Lower lobe of right lung (tissue), 2 donors: ENCODE data around the gene DZIP1L. TPM values are rescaled to one million over a fixed set of nuclear protein-coding genes. Genes with fewer than 3 reads are reported as not detected.

Source experiments
- ATAC-seq, 2 donors: fragments of 200-7000 bp; cut with Tn5 transposase; one replicate each; pipeline ENCODE4 v1.9.1; 2020 to 2022; ENCODE audit warnings: mild to moderate bottlenecking in 2 of 2, moderate library complexity in 2 of 2
- DNase-seq: peaks from one replicate; pipeline ENCODE4 v3.0.0-alpha.2; 2020
- H3K27ac ChIP-seq: fragments of 200-600 bp; one replicate; pipeline ENCODE4 v1.8.0; 2022
- H3K27me3 ChIP-seq: fragments of 200-600 bp; one replicate; pipeline ENCODE4 v1.8.0; 2022; ENCODE audit warnings: low read depth
- H3K36me3 ChIP-seq: fragments of 200-600 bp; one replicate; pipeline ENCODE4 v1.8.0; 2022; ENCODE audit warnings: mild to moderate bottlenecking
- H3K4me1 ChIP-seq: fragments of 200-600 bp; one replicate; pipeline ENCODE4 v1.8.0; 2022
- H3K4me3 ChIP-seq: fragments of 200-600 bp; one replicate; pipeline ENCODE4 v1.8.0; 2022; ENCODE audit warnings: mild to moderate bottlenecking
- H3K9me3 ChIP-seq: fragments of 200-600 bp; one replicate; pipeline ENCODE4 v1.8.0; 2022
- intact Hi-C: fragments of 100-400 bp; cut with DNase I; formaldehyde crosslinking; loops from one replicate; pipeline ENCODE4 v1.11.0; 2022
- total RNA-seq: library from RNA; stranded (reverse); fragmentation: NEBNext Ultra II Directional; extraction: Animal tissue kit (Norgen Biotek cat#: 25700); gene quantifications from one replicate; pipeline ENCODE4 v1.2.1, GENCODE V29; 2021
- TF ChIP-seq, protein P1 (sequence below): fragments of 200-600 bp; IDR thresholded peaks from one replicate; pipeline ENCODE4 v1.8.0; 2022; ENCODE audit warnings: antibody characterized with exemption, mild to moderate bottlenecking
- donor health status: DM: no; HTN: yes; CAD: no; lungs with severe emphysema.

Gene DZIP1L
- total RNA-seq, 1 donor from 2014 or later: 19.9 TPM

- Histone ChIP-seq H3K9me3 (no peaks in the 10 kb centered on the region), H3K27ac (peak overlapping the region; percentile 72), H3K36me3 (peaks cover 14% of the 10 kb centered on the region), H3K4me1 (peaks cover 18% of the 10 kb centered on the region), H3K4me3 (no peak overlapping the region), H3K27me3 (no peaks in the 10 kb centered on the region)
- intact Hi-C loops: no loop called here
- DNase-seq (no peak), ATAC-seq (peak; percentile 92)
- TF ChIP-seq, protein P1, sequence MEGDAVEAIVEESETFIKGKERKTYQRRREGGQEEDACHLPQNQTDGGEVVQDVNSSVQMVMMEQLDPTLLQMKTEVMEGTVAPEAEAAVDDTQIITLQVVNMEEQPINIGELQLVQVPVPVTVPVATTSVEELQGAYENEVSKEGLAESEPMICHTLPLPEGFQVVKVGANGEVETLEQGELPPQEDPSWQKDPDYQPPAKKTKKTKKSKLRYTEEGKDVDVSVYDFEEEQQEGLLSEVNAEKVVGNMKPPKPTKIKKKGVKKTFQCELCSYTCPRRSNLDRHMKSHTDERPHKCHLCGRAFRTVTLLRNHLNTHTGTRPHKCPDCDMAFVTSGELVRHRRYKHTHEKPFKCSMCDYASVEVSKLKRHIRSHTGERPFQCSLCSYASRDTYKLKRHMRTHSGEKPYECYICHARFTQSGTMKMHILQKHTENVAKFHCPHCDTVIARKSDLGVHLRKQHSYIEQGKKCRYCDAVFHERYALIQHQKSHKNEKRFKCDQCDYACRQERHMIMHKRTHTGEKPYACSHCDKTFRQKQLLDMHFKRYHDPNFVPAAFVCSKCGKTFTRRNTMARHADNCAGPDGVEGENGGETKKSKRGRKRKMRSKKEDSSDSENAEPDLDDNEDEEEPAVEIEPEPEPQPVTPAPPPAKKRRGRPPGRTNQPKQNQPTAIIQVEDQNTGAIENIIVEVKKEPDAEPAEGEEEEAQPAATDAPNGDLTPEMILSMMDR: no peak
Observed at GRCh38 chr3:138019281-138020069, 95.9 kb downstream of the DZIP1L start.

DNA sequence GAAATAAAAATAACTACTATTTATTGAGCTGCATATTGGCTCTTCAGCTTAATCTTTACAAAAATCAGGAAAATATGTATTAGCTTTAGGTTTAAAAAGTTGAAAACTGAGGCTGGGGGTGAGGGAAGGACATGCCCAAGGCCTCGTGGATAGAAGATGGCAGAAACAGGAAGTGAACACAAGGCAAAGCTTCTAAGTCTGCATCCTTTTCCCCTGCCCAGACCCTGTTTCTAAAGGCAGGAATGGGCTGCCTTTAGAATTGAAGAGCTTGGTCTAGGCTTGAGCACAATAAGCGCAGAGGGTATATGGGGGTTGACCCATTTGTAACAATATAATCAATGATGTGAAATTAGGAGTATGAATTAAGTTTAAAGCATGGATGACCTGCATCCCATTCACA, 99.3 kb downstream of the DZIP1L start:
- intact Hi-C loops: no loop called here
- peaks cover 14% of the 10 kb centered on the region for H3K4me1 ChIP-seq
- no peaks in the 10 kb centered on the region for H3K36me3 ChIP-seq
- H3K27me3 ChIP-seq: no peaks in the 10 kb centered on the region
- DNase-seq (no peak), ATAC-seq (no peak)
- no peak overlapping the region for H3K27ac ChIP-seq
- H3K9me3 ChIP-seq: no peaks in the 10 kb centered on the region
- no peak overlapping the region for H3K4me3 ChIP-seq
- TF ChIP-seq, protein P1: no peak

DNA sequence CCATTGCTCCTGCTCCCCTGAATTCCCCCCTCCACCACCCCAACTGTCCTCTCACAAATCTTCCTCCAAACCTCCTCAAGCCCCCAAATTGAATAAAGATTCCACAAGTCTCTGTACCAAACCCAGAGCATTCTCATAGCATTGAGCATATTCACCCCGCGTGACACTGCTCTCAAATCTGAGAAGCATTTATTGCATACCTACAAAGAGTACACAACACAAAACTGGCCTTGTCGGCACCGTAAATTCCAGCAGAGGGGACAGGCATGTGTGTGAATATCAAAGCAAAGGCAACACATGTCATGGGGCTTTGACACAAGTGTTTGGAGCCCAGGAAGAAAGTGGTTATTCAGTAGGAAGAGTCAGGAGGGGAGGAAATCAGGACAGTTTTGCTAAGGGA, 102.9 kb downstream of the DZIP1L start:
- H3K27me3 ChIP-seq: no peaks in the 10 kb centered on the region
- intact Hi-C loops: no loop called here
- TF ChIP-seq, protein P1: no peak
- ATAC-seq (peak; percentile 20 to 25), DNase-seq (no peak)
- H3K4me1 ChIP-seq: peaks cover 8% of the 10 kb centered on the region
- no peaks in the 10 kb centered on the region for H3K9me3 ChIP-seq
- peak overlapping the region; percentile 41 for H3K4me3 ChIP-seq
- H3K36me3 ChIP-seq: no peaks in the 10 kb centered on the region
- peak overlapping the region; percentile 79 for H3K27ac ChIP-seq

Other genes starting within 250 kb of the DZIP1L start
- gene CLDN18, start 105.4 kb downstream of the DZIP1L start, total RNA-seq: 162 TPM
- 0.41 TPM for gene A4GNT, start 16.8 kb upstream of the DZIP1L start, total RNA-seq
- 17.5 TPM for gene DBR1, start 59.3 kb upstream of the DZIP1L start, total RNA-seq
- 45.3 TPM for gene ARMC8, start 71.7 kb upstream of the DZIP1L start, total RNA-seq
- 3.5 TPM for gene NME9, start 214.2 kb upstream of the DZIP1L start, total RNA-seq
- gene MRAS, start 233.0 kb upstream of the DZIP1L start, total RNA-seq: 55.4 TPM